SK-N-MC (cell line): ENCODE results near the gene COQ8B.
"Not testable (repeated sequence)": the region's sequence is repeated elsewhere in the genome, so short reads cannot be mapped to it uniquely, and the experiment has no call there.

ENCODE experiments used
- DNase-seq: peaks from one replicate; pipeline ENCODE4 v3.0.0-alpha.2; 2011; ENCODE audit warnings: low read depth, low spot score
- H3K27ac ChIP-seq: fragments of 200-600 bp; sonication (generic); 2 replicates; pipeline ENCODE4 v1.5.1; 2016; ENCODE audit warnings: mixed run types
- H3K36me3 ChIP-seq: fragments of 200-600 bp; sonication (generic); 2 replicates; pipeline ENCODE4 v1.6.1; 2017; ENCODE audit warnings: antibody characterized with exemption, low read length, mixed read lengths; ENCODE audit not compliant: insufficient read depth
- H3K4me3 ChIP-seq: fragments of 200-600 bp; sonication (generic); 2 replicates; pipeline ENCODE4 v1.5.1; 2016
- H3K9ac ChIP-seq: fragments of 200-600 bp; sonication (generic); 2 replicates; pipeline ENCODE4 v1.8.0; 2017; ENCODE audit warnings: mixed run types, mixed read lengths; ENCODE audit not compliant: insufficient read length
- H3K9me3 ChIP-seq: fragments of 200-600 bp; sonication (generic); 2 replicates; pipeline ENCODE4 v1.6.1; 2017; ENCODE audit warnings: low read depth, mild to moderate bottlenecking, antibody characterized with exemption, low read length, moderate library complexity, mixed read lengths
- EZH2 ChIP-seq: fragments of 200-600 bp; sonication (generic); IDR thresholded peaks from one replicate; pipeline ENCODE4 v1.6.1; 2017; ENCODE audit warnings: antibody characterized with exemption
- FOXP2 ChIP-seq: optimal IDR thresholded peaks from 2 replicates; pipeline ENCODE3; 2011; ENCODE audit warnings: mild to moderate bottlenecking, moderate library complexity; ENCODE audit not compliant: insufficient read depth; ENCODE audit errors: extremely low read length, control extremely low read depth
- POLR2AphosphoS5 ChIP-seq: IDR thresholded peaks from 2 replicates; pipeline ENCODE4 v1.6.1; 2012; ENCODE audit warnings: mild to moderate bottlenecking, low read depth, low read length, borderline replicate concordance

Gene COQ8B

GRCh38 chr19:40716482-40717324 lies at the start of gene COQ8B, which contains the start of gene ITPKC:
COQ8B (minus strand) TSS chr19:40716886; CDS start chr19:40714632, 2,254 bp downstream.
ITPKC (plus strand) TSS chr19:40717112; CDS start chr19:40717136, 24 bp downstream.
- H3K36me3 ChIP-seq: no peaks in the 10 kb centered on the region; the same call in 1 of the 2 replicates
- DNase-seq: peak; percentile 61
- H3K9ac ChIP-seq: peak within 1 kb of the TSS; percentile 84
- H3K4me3 ChIP-seq: peak within 1 kb of the TSS; percentile 99
- peak; percentile 76; the same call in 1 of the 2 replicates for TF ChIP-seq POLR2AphosphoS5
- no peak for TF ChIP-seq FOXP2
- H3K9me3 ChIP-seq: no peaks in the 10 kb centered on the region
- H3K27ac ChIP-seq: peak within 1 kb of the TSS; percentile 97

GRCh38 chr19:40766385-40766784 lies 49.7 kb upstream of the COQ8B start:
- peaks cover 53% of the 10 kb centered on the region for H3K36me3 ChIP-seq
- not testable (repeated sequence) for H3K4me3 ChIP-seq, H3K27ac ChIP-seq, H3K9ac ChIP-seq, H3K9me3 ChIP-seq, DNase-seq
- TF ChIP-seq POLR2AphosphoS5: 0 out of 2 replicates have a peak, but pooled peaks have one; percentile 22

- no peak for DNase-seq
- TF ChIP-seq FOXP2: no peak
- TF ChIP-seq EZH2: no peak
- no peak for TF ChIP-seq POLR2AphosphoS5
- H3K9me3 ChIP-seq: no peaks in the 10 kb centered on the region
- H3K4me3 ChIP-seq: no peak overlapping the region
- peaks cover 76% of the 10 kb centered on the region for H3K36me3 ChIP-seq
- H3K9ac ChIP-seq: no peak overlapping the region
- no peak overlapping the region for H3K27ac ChIP-seq
Observed at GRCh38 chr19:40763963-40764362, 47.3 kb upstream of the COQ8B start.

- Histone ChIP-seq H3K36me3 (peaks cover 80% of the 10 kb centered on the region), H3K4me3 (no peak overlapping the region), H3K27ac (no peak overlapping the region), H3K9ac (no peak overlapping the region), H3K9me3 (no peaks in the 10 kb centered on the region)
- no peak for DNase-seq
- TF ChIP-seq POLR2AphosphoS5: no peak
- no peak for TF ChIP-seq EZH2
- TF ChIP-seq FOXP2: no peak
Observed at GRCh38 chr19:40763526-40763925, 46.8 kb upstream of the COQ8B start.

GRCh38 chr19:40762754-40763470 lies 46.2 kb upstream of the COQ8B start:
- H3K27ac ChIP-seq: no peak overlapping the region
- H3K4me3 ChIP-seq: no peak overlapping the region
- no peak overlapping the region for H3K9ac ChIP-seq
- TF ChIP-seq FOXP2 (no peak), POLR2AphosphoS5 (no peak), EZH2 (no peak)
- H3K36me3 ChIP-seq: peaks cover 86% of the 10 kb centered on the region
- no peak for DNase-seq
- H3K9me3 ChIP-seq: no peaks in the 10 kb centered on the region

- TF ChIP-seq EZH2: no peak
- TF ChIP-seq FOXP2: no peak
- no peak for TF ChIP-seq POLR2AphosphoS5
- no peak for DNase-seq
- Histone ChIP-seq H3K27ac (no peak overlapping the region), H3K9me3 (no peaks in the 10 kb centered on the region), H3K4me3 (no peak overlapping the region), H3K9ac (no peak overlapping the region), H3K36me3 (peaks cover 95% of the 10 kb centered on the region)
Observed at GRCh38 chr19:40759352-40759751, 42.7 kb upstream of the COQ8B start.

- Histone ChIP-seq H3K9ac (no peak overlapping the region), H3K4me3 (no peak overlapping the region), H3K27ac (no peak overlapping the region), H3K9me3 (no peaks in the 10 kb centered on the region), H3K36me3 (peaks cover 91% of the 10 kb centered on the region)
- TF ChIP-seq POLR2AphosphoS5 (no peak), FOXP2 (no peak), EZH2 (no peak)
- no peak for DNase-seq
Observed at GRCh38 chr19:40758491-40758890, 41.8 kb upstream of the COQ8B start.

- TF ChIP-seq FOXP2: no peak
- TF ChIP-seq POLR2AphosphoS5: no peak
- no peak for TF ChIP-seq EZH2
- no peak for DNase-seq
- Histone ChIP-seq H3K9ac (no peak overlapping the region), H3K36me3 (peaks cover 84% of the 10 kb centered on the region), H3K27ac (no peak overlapping the region), H3K4me3 (no peak overlapping the region), H3K9me3 (no peaks in the 10 kb centered on the region)
Observed at GRCh38 chr19:40756502-40757110, 39.9 kb upstream of the COQ8B start.
